NCI-H2196 (cell line): ENCODE data around the gene C1orf167.
A peak's percentile ranks its signal among the peaks of the same experiment; 100 is the strongest.

ENCODE experiments used
- DNase-seq: peaks from one replicate; lab custom pipeline; 2025; ENCODE audit not compliant: unreplicated experiment; lab: John Stamatoyannopoulos, UW

C1orf167 gene

GRCh38 chr1:11761988-11762406 is at the start of gene C1orf167:
C1orf167 (plus strand) TSS chr1:11762193; CDS start chr1:11764401, 2,208 bp downstream.
- no peak for DNase-seq

GRCh38 chr1:11712285-11712684 is 49.7 kb upstream of the C1orf167 start:
- no peak for DNase-seq

- DNase-seq, result no peak
Measured at GRCh38 chr1:11713095-11713494, 48.9 kb upstream of the C1orf167 start.

GRCh38 chr1:11714831-11715575 is 47.0 kb upstream of the C1orf167 start:
- no peak for DNase-seq

GRCh38 chr1:11719313-11720032 is 42.5 kb upstream of the C1orf167 start:
- DNase-seq, result peak; percentile 62

- DNase-seq, result no peak
Measured at GRCh38 chr1:11720033-11720376, 42.0 kb upstream of the C1orf167 start.

GRCh38 chr1:11720525-11720924 is 41.5 kb upstream of the C1orf167 start:
- no peak for DNase-seq

- DNase-seq, result no peak
Measured at GRCh38 chr1:11721311-11721710, 40.7 kb upstream of the C1orf167 start.

GRCh38 chr1:11722538-11722937 is 39.5 kb upstream of the C1orf167 start:
- no peak for DNase-seq

GRCh38 chr1:11725616-11726015 is 36.4 kb upstream of the C1orf167 start:
- no peak for DNase-seq

- no peak for DNase-seq
Measured at GRCh38 chr1:11727119-11727518, 34.9 kb upstream of the C1orf167 start.

- DNase-seq, result no peak
Measured at GRCh38 chr1:11728126-11728806, 33.7 kb upstream of the C1orf167 start.

GRCh38 chr1:11729155-11729497 is 32.9 kb upstream of the C1orf167 start:
- no peak for DNase-seq

- no peak for DNase-seq
Measured at GRCh38 chr1:11729498-11730428, 32.2 kb upstream of the C1orf167 start.

GRCh38 chr1:11730429-11730891 is 31.5 kb upstream of the C1orf167 start:
- no peak for DNase-seq

- no peak for DNase-seq
Measured at GRCh38 chr1:11731691-11732283, 30.2 kb upstream of the C1orf167 start.

GRCh38 chr1:11733306-11733705 is 28.7 kb upstream of the C1orf167 start:
- no peak for DNase-seq

- no peak for DNase-seq
Measured at GRCh38 chr1:11735531-11735853, 26.5 kb upstream of the C1orf167 start.

- DNase-seq, result peak; percentile 94
Measured at GRCh38 chr1:11735854-11736745, 25.9 kb upstream of the C1orf167 start, which contains the start of gene AGTRAP. AGTRAP (plus strand) TSS chr1:11736136; CDS start chr1:11736209, 73 bp downstream.
